Measurements from ENCODE around the gene ARHGAP9. TPM values are rescaled to one million over a fixed set of nuclear protein-coding genes. Genes with fewer than 3 reads are reported as not detected.

Gene ARHGAP9
- total RNA-seq, 1 donor = 125 TPM

Small RNA genes within 50 kb of the gene (small RNA-seq; reads per million reads assigned to genes)
- not detected for gene MIR616

Other genes with a start within 250 kb of the ARHGAP9 start
- gene STAC3, start 228.7 kb downstream of the ARHGAP9 start, total RNA-seq = 1.1 TPM
- 35.8 TPM for gene R3HDM2, start 48.8 kb downstream of the ARHGAP9 start, total RNA-seq
- 0.27 TPM for gene INHBC, start 45.1 kb downstream of the ARHGAP9 start, total RNA-seq
- gene INHBE, start 24.6 kb downstream of the ARHGAP9 start, total RNA-seq = not detected
- 0.27 TPM for gene GLI1, start 20.1 kb downstream of the ARHGAP9 start, total RNA-seq
- gene MARS1, start 8.2 kb upstream of the ARHGAP9 start, total RNA-seq = 81.3 TPM
- 29.4 TPM for gene DDIT3, start 40.6 kb upstream of the ARHGAP9 start, total RNA-seq
- 24.5 TPM for gene MBD6, start 43.0 kb upstream of the ARHGAP9 start, total RNA-seq
- gene DCTN2, start 67.3 kb upstream of the ARHGAP9 start, total RNA-seq = 117 TPM
- gene KIF5A, start 70.2 kb upstream of the ARHGAP9 start, total RNA-seq = 1.3 TPM
- gene PIP4K2C, start 111.3 kb upstream of the ARHGAP9 start, total RNA-seq = 10.0 TPM
- 32.9 TPM for gene DTX3, start 125.0 kb upstream of the ARHGAP9 start, total RNA-seq
- gene ARHGEF25, start 131.6 kb upstream of the ARHGAP9 start, total RNA-seq = 1.3 TPM
- 0.81 TPM for gene B4GALNT1, start 153.3 kb upstream of the ARHGAP9 start, total RNA-seq
- gene OS9, start 214.3 kb upstream of the ARHGAP9 start, total RNA-seq = 268 TPM